ENCODE measurements around the gene TTBK2.

TTBK2 gene

GRCh38 chr15:42805266-42805665 is 115.3 kb downstream of the TTBK2 start:
- no peak overlapping the region for H3K4me3 ChIP-seq (ENCODE audit: low read depth, low read length)
- TF ChIP-seq, protein P1, sequence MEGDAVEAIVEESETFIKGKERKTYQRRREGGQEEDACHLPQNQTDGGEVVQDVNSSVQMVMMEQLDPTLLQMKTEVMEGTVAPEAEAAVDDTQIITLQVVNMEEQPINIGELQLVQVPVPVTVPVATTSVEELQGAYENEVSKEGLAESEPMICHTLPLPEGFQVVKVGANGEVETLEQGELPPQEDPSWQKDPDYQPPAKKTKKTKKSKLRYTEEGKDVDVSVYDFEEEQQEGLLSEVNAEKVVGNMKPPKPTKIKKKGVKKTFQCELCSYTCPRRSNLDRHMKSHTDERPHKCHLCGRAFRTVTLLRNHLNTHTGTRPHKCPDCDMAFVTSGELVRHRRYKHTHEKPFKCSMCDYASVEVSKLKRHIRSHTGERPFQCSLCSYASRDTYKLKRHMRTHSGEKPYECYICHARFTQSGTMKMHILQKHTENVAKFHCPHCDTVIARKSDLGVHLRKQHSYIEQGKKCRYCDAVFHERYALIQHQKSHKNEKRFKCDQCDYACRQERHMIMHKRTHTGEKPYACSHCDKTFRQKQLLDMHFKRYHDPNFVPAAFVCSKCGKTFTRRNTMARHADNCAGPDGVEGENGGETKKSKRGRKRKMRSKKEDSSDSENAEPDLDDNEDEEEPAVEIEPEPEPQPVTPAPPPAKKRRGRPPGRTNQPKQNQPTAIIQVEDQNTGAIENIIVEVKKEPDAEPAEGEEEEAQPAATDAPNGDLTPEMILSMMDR (IDR thresholded peaks at IDR 0.05; ENCODE audit: low read depth, low read length, missing control alignments): no peak
- DNase-seq (ENCODE audit: low read depth): no peak

DNA sequence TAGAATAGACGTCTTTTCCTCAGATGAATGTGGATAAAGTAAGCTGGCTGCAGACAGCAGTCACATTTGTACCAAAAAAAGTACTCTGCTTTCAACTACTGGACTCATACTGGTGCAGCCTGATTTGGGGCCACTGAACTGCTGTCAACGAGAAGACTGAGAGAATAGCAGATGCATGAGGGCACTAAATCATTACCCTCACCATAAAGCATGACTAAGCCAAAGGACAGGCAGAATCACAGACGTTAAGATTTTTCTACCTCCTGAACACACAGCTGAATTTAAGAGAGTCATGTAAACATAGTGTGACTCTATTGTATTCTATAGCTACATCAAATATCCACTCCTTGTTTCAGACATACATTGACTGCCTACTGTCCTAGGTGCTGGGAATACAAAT is 115.8 kb downstream of the TTBK2 start:
- no peak for DNase-seq (ENCODE audit: low read depth)
- TF ChIP-seq, protein P1 (IDR thresholded peaks at IDR 0.05; ENCODE audit: low read depth, low read length, missing control alignments): no peak
- no peak overlapping the region for H3K4me3 ChIP-seq (ENCODE audit: low read depth, low read length)

- DNase-seq (ENCODE audit: low read depth): no peak
- TF ChIP-seq, protein P1 (IDR thresholded peaks at IDR 0.05; ENCODE audit: low read depth, low read length, missing control alignments): no peak
- H3K4me3 ChIP-seq (ENCODE audit: low read depth, low read length): no peak overlapping the region
These were observed 117.1 kb downstream of the TTBK2 start for GRCh38 chr15:42803436-42803835.

DNA sequence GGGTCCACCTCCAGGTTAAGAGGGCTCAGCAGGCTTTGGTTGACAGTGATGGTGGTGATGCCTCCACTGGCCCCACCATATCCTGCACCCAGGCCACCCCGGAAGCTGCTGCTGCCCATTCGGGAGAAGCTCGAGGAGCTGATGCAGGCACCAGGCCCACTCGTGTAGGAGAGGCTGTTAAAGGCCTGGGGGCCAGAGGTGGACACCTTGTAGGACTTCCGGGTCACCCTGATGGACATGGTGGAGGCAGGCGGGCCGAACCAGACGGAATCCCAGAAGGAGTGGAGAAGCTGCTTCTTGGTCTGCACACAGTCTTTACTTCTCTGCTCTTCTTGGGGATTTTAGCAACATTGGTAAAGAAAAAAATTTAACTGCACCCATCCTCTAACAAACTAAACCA is 118.4 kb downstream of the TTBK2 start:
- no peak overlapping the region for H3K4me3 ChIP-seq (ENCODE audit: low read depth, low read length)
- no peak for DNase-seq (ENCODE audit: low read depth)
- TF ChIP-seq, protein P1 (IDR thresholded peaks at IDR 0.05; ENCODE audit: low read depth, low read length, missing control alignments): no peak

DNA sequence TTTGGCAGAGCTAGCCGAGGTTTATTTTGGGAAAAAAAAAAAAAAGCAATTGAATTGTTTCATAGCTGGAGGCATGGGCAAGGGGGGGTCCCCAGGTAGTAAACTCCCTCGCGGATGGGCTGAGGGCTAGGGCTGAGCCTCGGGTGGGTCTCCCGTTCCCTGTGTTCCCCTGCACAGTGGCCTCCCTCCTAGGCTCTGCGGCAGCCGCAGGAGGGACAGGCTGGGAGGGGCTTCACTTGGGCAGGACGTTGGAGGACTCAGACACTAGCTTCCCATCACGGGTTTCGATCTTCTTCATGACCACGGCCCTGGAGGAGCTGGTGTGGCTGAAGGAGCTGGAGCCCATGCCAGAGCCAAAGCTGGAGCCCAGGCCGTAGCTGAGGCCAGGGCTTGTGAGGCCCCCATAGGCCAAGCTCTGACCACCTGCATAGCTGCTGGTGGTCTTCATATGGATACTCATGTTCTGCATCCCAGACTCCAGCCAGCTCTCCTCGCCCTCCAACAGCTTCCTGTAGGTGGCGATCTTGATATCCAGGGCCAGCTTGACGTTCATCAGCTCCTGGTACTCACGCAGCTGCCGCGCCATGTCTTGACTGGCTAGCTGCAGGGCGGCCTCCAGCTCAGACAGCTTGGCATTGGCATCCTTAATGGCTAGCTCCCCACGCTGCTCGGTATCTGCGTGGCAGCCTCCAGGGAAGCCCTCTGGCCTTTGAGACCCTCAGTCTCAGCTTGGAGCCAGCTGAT is 119.7 kb downstream of the TTBK2 start:
- TF ChIP-seq, protein P1 (IDR thresholded peaks at IDR 0.05; ENCODE audit: low read depth, low read length, missing control alignments): peak; percentile 37
- no peak for DNase-seq (ENCODE audit: low read depth)
- H3K4me3 ChIP-seq (ENCODE audit: low read depth, low read length): no peak overlapping the region

DNA sequence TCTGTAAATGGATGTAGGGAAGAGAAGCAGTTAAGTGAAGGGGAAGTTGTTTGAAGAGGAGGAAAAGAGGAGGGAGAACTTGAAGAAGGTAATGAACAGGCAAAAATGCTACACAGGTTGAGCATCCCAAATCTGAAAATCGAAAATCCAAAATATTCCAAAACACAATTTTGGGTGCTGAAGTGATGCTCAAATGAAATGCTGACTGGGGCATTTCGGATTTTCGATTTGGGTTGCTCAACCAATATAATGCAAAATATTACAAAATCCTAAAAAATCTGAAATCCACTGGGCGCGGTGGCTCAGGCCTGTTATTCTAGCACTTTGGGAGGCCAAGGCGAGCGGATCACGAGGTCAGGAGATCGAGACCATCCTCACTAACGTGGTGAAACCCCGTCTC is 121.8 kb downstream of the TTBK2 start:
- H3K4me3 ChIP-seq (ENCODE audit: low read depth, low read length): no peak overlapping the region
- DNase-seq (ENCODE audit: low read depth): no peak
- TF ChIP-seq, protein P1 (IDR thresholded peaks at IDR 0.05; ENCODE audit: low read depth, low read length, missing control alignments): no peak

Measured in GM12864 (cell line).